Limb (tissue), 2 donors: Measurements from ENCODE around the gene CNTLN.
"Not testable (repeated sequence)": the region's sequence is repeated elsewhere in the genome, so short reads cannot be mapped to it uniquely, and the experiment has no call there.

Experiments
- DNase-seq, 2 donors: peaks; one replicate each; pipeline ENCODE4 v3.0.0-alpha.2; 2016; ENCODE audit errors: extremely low spot score in 2 of 2

CNTLN gene

GRCh38 chr9:17134396-17135294, at the start of gene CNTLN:
Gene CNTLN (plus strand): TSS chr9:17135040. CDS start chr9:17135066, 26 bp downstream.
- peak; percentile 91 to 98 for DNase-seq

GRCh38 chr9:17088566-17088965, 46.3 kb upstream of the CNTLN start:
- DNase-seq: no peak

GRCh38 chr9:17090041-17090440, 44.8 kb upstream of the CNTLN start:
- no peak for DNase-seq

- peak in 1 of 2 donors; percentile 62 for DNase-seq
These were observed 18.4 kb upstream of the CNTLN start for GRCh38 chr9:17116400-17116837.

GRCh38 chr9:17117372-17117771, 17.5 kb upstream of the CNTLN start:
- no peak for DNase-seq

GRCh38 chr9:17120203-17120602, 14.6 kb upstream of the CNTLN start:
- no peak for DNase-seq

- no peak for DNase-seq
These were observed 13.6 kb upstream of the CNTLN start for GRCh38 chr9:17121264-17121663.

GRCh38 chr9:17130291-17130690, 4.5 kb upstream of the CNTLN start:
- no peak for DNase-seq

- no peak for DNase-seq
These were observed 4.1 kb upstream of the CNTLN start for GRCh38 chr9:17130725-17131124.

- DNase-seq: no peak
These were observed 3.3 kb upstream of the CNTLN start for GRCh38 chr9:17131494-17131893.

- DNase-seq: peak in 1 of 2 donors; percentile 49
These were observed 688 bp downstream of the CNTLN start for GRCh38 chr9:17135295-17136160.

GRCh38 chr9:17137566-17137965, 2.7 kb downstream of the CNTLN start:
- DNase-seq: no peak

GRCh38 chr9:17138503-17138902, 3.7 kb downstream of the CNTLN start:
- DNase-seq: no peak

- DNase-seq: no peak
These were observed 5.6 kb downstream of the CNTLN start for GRCh38 chr9:17140418-17140817.

GRCh38 chr9:17148324-17148723, 13.5 kb downstream of the CNTLN start:
- DNase-seq: no peak

GRCh38 chr9:17159469-17159868, 24.6 kb downstream of the CNTLN start:
- no peak for DNase-seq

- DNase-seq: no peak
These were observed 25.5 kb downstream of the CNTLN start for GRCh38 chr9:17160327-17160726.

GRCh38 chr9:17165764-17166163, 30.9 kb downstream of the CNTLN start:
- DNase-seq: no peak

GRCh38 chr9:17166346-17166745, 31.5 kb downstream of the CNTLN start:
- DNase-seq: no peak

- no peak for DNase-seq
These were observed 36.7 kb downstream of the CNTLN start for GRCh38 chr9:17171309-17172094.

GRCh38 chr9:17177496-17177895, 42.7 kb downstream of the CNTLN start:
- not testable (repeated sequence) for DNase-seq
